Cardiac septum (tissue), 1 donor: Measurements from ENCODE around the gene TTC27. TPM values are rescaled to one million over a fixed set of nuclear protein-coding genes. Genes with fewer than 3 reads are reported as not detected.
"Not testable (repeated sequence)": the region's sequence is repeated elsewhere in the genome, so short reads cannot be mapped to it uniquely, and the experiment has no call there.

Experiments used
- DNase-seq: peaks from one replicate; pipeline ENCODE4 v3.0.0-alpha.2; 2020; ENCODE audit warnings: low spot score
- intact Hi-C: fragments of 100-400 bp; cut with DNase I; formaldehyde crosslinking; loops from one replicate; pipeline ENCODE4 v1.14.0; 2022
- total RNA-seq: library from RNA; stranded (reverse); fragmentation: NEBNext Ultra II Directional; extraction: Animal tissue kit (Norgen Biotek cat#: 25700); gene quantifications from one replicate; pipeline ENCODE4 v1.2.1, GENCODE V29; 2021
- donor health status: DM: no; HTN: no; CAD: no.

Gene TTC27
- total RNA-seq, 1 donor from 2014 or later = 13.7 TPM

- DNase-seq = no peak
- intact Hi-C loops = no loop called here
Observed at GRCh38 chr2:32715391-32715841, 87.6 kb downstream of the TTC27 start.

- no peak for DNase-seq
- intact Hi-C loops = loop anchor here (2.0 kb wide), 1 partner anchor 43 kb away; no protein-coding TSS in a partner anchor
Observed at GRCh38 chr2:32715981-32716380, 88.1 kb downstream of the TTC27 start.

GRCh38 chr2:32716598-32716997 lies 88.7 kb downstream of the TTC27 start:
- intact Hi-C loops = loop anchor here (2.0 kb wide), 1 partner anchor 42 kb away; no protein-coding TSS in a partner anchor
- DNase-seq = no peak

- DNase-seq = no peak
- intact Hi-C loops = no loop called here
Observed at GRCh38 chr2:32718752-32719151, 90.9 kb downstream of the TTC27 start.

GRCh38 chr2:32719430-32719829 lies 91.6 kb downstream of the TTC27 start:
- intact Hi-C loops = no loop called here
- no peak for DNase-seq

- intact Hi-C loops = no loop called here
- DNase-seq = no peak
Observed at GRCh38 chr2:32719933-32720716, 92.3 kb downstream of the TTC27 start.

GRCh38 chr2:32720771-32721170 lies 92.9 kb downstream of the TTC27 start:
- intact Hi-C loops = no loop called here

GRCh38 chr2:32721376-32721775 lies 93.5 kb downstream of the TTC27 start:
- no peak for DNase-seq
- intact Hi-C loops = no loop called here

More at GRCh38 chr2:32720771-32721170, 92.9 kb downstream of the TTC27 start:
- no peak for DNase-seq

GRCh38 chr2:32723467-32724079 lies 95.7 kb downstream of the TTC27 start:
- no peak for DNase-seq

GRCh38 chr2:32726678-32727077 lies 98.8 kb downstream of the TTC27 start:
- DNase-seq, intact Hi-C loops: not testable (repeated sequence)

More at GRCh38 chr2:32723467-32724079, 95.7 kb downstream of the TTC27 start:
- intact Hi-C loops = no loop called here

- DNase-seq = no peak
- intact Hi-C loops = no loop called here
Observed at GRCh38 chr2:32727157-32727556, 99.3 kb downstream of the TTC27 start.

- DNase-seq, intact Hi-C loops: not testable (repeated sequence)
Observed at GRCh38 chr2:32730958-32731357, 103.1 kb downstream of the TTC27 start.

- intact Hi-C loops = no loop called here
- DNase-seq = no peak
Observed at GRCh38 chr2:32732120-32732519, 104.3 kb downstream of the TTC27 start.

- no peak for DNase-seq
- intact Hi-C loops = no loop called here
Observed at GRCh38 chr2:32732912-32733472, 105.1 kb downstream of the TTC27 start.

- intact Hi-C loops = no loop called here
- no peak for DNase-seq
Observed at GRCh38 chr2:32735348-32735747, 107.5 kb downstream of the TTC27 start.

GRCh38 chr2:32738939-32739338 lies 111.1 kb downstream of the TTC27 start:
- DNase-seq = no peak
- intact Hi-C loops = no loop called here

GRCh38 chr2:32739664-32740063 lies 111.8 kb downstream of the TTC27 start:
- intact Hi-C loops = no loop called here

GRCh38 chr2:32741575-32741974 lies 113.7 kb downstream of the TTC27 start:
- no peak for DNase-seq
- intact Hi-C loops = no loop called here

More at GRCh38 chr2:32739664-32740063, 111.8 kb downstream of the TTC27 start:
- no peak for DNase-seq

- intact Hi-C loops = no loop called here
- DNase-seq = no peak
Observed at GRCh38 chr2:32742376-32742775, 114.5 kb downstream of the TTC27 start.

GRCh38 chr2:32743480-32744236 lies 115.8 kb downstream of the TTC27 start:
- no peak for DNase-seq
- intact Hi-C loops = no loop called here
